NB4 (cell line): ENCODE results near the gene TNS1.

Experiments used
- DNase-seq: peaks from one replicate; pipeline ENCODE4 v3.0.0; 2010; ENCODE audit warnings: low read depth
- H3K4me3 ChIP-seq: one replicate; pipeline ENCODE4 v1.5.1; 2011; ENCODE audit warnings: mild to moderate bottlenecking, low read depth, low read length, moderate library complexity
- MAX ChIP-seq: IDR thresholded peaks from 2 replicates; pipeline ENCODE4 v1.6.1; 2011; ENCODE audit warnings: low read depth, low read length
- MYC ChIP-seq: IDR thresholded peaks from 2 replicates; pipeline ENCODE4 v1.6.1; 2011; ENCODE audit warnings: low read depth, low read length
- POLR2A ChIP-seq: IDR thresholded peaks from 2 replicates; pipeline ENCODE4 v1.6.1; 2011; ENCODE audit warnings: mild to moderate bottlenecking; ENCODE audit not compliant: insufficient read length; ENCODE audit errors: extremely low read depth
- TF ChIP-seq, protein P1 (sequence below): IDR thresholded peaks from one replicate; pipeline ENCODE4 v1.5.1; 2012; ENCODE audit warnings: low read depth, low read length

Gene TNS1

DNA sequence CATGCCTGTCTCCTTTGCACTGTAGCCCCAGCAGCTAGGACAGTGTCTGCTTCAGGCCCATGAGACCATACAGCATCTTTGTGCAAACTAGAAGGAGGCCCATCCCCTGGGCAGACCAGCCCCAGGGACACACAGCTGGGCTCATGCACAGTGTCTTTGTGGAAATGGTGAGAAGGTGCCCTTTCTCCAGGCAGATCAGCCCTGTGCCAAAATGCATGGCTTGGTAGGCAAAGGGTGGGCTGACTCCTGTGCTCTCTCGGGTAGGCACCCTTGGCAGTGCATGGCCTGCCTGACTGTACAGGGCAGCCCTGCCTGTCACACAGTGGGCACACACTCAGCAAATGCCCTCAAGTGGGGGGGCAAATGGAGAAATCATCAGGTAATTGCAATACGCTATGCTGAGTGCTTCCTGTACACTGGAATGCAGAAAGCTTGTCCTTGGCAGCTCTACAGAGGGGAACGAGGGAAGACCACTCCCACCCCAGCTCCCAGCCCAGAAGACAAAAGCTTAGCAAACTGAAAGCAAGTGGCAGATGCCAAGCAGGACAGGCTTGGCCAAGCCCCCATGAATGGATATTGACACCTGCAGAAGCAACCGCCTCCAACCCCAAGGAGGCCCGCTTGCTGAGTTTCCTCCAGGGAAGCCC lies 21.6 kb downstream of the TNS1 start:
- DNase-seq = no peak
- TF ChIP-seq, protein P1, sequence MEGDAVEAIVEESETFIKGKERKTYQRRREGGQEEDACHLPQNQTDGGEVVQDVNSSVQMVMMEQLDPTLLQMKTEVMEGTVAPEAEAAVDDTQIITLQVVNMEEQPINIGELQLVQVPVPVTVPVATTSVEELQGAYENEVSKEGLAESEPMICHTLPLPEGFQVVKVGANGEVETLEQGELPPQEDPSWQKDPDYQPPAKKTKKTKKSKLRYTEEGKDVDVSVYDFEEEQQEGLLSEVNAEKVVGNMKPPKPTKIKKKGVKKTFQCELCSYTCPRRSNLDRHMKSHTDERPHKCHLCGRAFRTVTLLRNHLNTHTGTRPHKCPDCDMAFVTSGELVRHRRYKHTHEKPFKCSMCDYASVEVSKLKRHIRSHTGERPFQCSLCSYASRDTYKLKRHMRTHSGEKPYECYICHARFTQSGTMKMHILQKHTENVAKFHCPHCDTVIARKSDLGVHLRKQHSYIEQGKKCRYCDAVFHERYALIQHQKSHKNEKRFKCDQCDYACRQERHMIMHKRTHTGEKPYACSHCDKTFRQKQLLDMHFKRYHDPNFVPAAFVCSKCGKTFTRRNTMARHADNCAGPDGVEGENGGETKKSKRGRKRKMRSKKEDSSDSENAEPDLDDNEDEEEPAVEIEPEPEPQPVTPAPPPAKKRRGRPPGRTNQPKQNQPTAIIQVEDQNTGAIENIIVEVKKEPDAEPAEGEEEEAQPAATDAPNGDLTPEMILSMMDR = no peak
- no peak for TF ChIP-seq MYC
- TF ChIP-seq MAX = no peak
- no peak for TF ChIP-seq POLR2A
- H3K4me3 ChIP-seq = no peak overlapping the region

GRCh38 chr2:217980591-217980990 lies 22.2 kb downstream of the TNS1 start:
- no peak overlapping the region for H3K4me3 ChIP-seq
- no peak for DNase-seq
- TF ChIP-seq POLR2A = no peak
- TF ChIP-seq, protein P1 = no peak
- TF ChIP-seq MAX = no peak
- no peak for TF ChIP-seq MYC

GRCh38 chr2:217980036-217980435 lies 22.8 kb downstream of the TNS1 start:
- TF ChIP-seq POLR2A = no peak
- TF ChIP-seq, protein P1 = no peak
- TF ChIP-seq MYC = no peak
- no peak for TF ChIP-seq MAX
- DNase-seq = no peak

GRCh38 chr2:217979151-217979811 lies 23.5 kb downstream of the TNS1 start:
- TF ChIP-seq MAX (no peak), MYC (no peak)
- TF ChIP-seq, protein P1 = no peak
- H3K4me3 ChIP-seq = no peak overlapping the region
- no peak for DNase-seq

More at GRCh38 chr2:217980036-217980435, 22.8 kb downstream of the TNS1 start:
- no peak overlapping the region for H3K4me3 ChIP-seq

DNA sequence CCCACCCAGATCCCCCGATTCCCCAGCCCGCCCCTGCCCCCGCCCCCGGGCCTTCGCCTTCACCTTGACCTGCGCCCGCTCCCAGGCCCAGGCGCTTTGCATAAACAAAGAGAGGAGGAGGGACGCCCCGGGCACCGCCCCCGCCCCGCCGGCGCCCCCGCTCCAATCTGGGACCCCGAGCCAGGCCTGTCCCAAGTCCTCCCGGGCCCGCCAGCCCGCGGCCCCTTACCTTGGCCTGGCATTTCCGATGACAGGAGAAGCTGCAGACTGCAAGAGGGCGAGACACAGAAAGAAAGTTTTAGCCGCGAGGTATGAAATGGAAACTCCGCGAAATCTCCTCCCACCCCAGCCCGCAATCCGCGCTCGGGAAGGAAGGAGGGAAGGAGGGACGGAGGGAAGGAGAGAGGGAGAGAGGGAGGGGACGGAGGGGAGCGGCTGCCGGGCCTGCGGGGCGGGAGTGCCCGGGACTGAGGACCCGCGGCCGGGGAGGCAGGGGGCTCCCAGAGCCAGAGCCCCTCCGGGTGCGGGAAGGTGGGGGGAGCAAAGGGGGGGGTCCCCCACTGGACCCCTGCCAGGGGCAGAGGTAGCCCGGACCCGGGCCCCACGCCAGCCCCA lies 24.2 kb downstream of the TNS1 start:
- no peak for TF ChIP-seq MYC
- TF ChIP-seq MAX = no peak
- H3K4me3 ChIP-seq = no peak overlapping the region
- no peak for DNase-seq

DNA sequence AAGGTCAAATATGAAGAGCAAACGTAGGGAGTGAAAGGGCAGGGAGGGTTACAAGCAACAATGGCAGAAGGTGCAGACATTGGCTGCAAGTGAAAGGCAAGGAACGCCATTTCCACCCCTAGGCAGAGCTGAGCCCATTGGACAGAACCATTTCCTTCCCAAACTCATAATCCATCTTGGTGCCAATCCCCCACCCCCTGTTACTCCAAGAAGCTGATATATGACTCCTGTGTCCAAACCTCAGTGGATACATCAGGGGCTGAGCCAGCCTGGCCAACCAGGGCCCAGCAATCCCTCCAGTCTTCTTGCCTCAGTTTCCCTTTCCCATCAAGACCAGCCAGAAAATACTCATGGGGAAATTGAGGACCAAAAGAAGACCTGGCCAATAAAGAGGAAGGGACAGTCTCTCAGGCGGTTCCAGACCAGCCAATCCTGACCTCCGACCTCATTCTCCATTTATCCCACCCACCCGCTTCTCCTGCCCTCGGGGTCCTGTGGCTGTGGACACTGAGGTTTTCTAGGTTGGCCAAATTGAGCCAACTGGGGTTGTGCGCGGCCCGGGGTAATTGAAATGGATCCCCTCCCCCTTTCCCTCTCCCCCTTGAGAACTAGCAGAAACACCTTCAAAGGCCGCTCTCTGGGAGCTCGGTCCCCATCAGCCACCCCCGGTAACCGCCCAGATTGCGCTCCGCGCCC lies 24.8 kb downstream of the TNS1 start:
- no peak for DNase-seq
- H3K4me3 ChIP-seq = no peak overlapping the region
- TF ChIP-seq MAX = no peak
- TF ChIP-seq POLR2A = no peak
- no peak for TF ChIP-seq MYC
- TF ChIP-seq, protein P1 = no peak
